Peyer's patch (tissue), 4 donors: ENCODE measurements around the gene NEURL3. TPM values are rescaled to one million over a fixed set of nuclear protein-coding genes. Genes with fewer than 3 reads are reported as not detected.
A peak's percentile ranks its signal among the peaks of the same experiment; 100 is the strongest.

Source experiments
- DNase-seq, 3 donors: peaks; one replicate each; pipeline ENCODE4 v3.0.0-alpha.2; 2017 to 2019
- H3K27ac ChIP-seq, 4 donors: fragments of 200-600 bp; sonication (generic); one replicate each; pipeline ENCODE4 v1.5.1; 2016 to 2019
- H3K27me3 ChIP-seq, 2 donors: fragments of 200-600 bp; sonication (generic); one replicate each; pipeline ENCODE4 v1.5.1; 2019
- H3K36me3 ChIP-seq, 3 donors: fragments of 200-600 bp; sonication (generic); one replicate each; pipeline ENCODE4 v1.5.1; 2016 to 2019
- H3K4me1 ChIP-seq, 4 donors: fragments of 200-600 bp; sonication (generic); one replicate each; pipeline ENCODE4 v1.5.1; 2016 to 2019
- H3K4me3 ChIP-seq, 4 donors: fragments of 200-600 bp; sonication (generic); 1 replicate in 3 of 4; 2 replicates in 1 of 4; pipeline ENCODE4 v1.5.1; 2016 to 2019; ENCODE audit warnings: mild to moderate bottlenecking in 1 of 4
- H3K9me3 ChIP-seq, 4 donors: fragments of 200-600 bp; sonication (generic); one replicate each; pipeline ENCODE4 v1.5.1; 2016 to 2019; ENCODE audit warnings: mild to moderate bottlenecking in 1 of 4
- CTCF ChIP-seq, 6 experiments: fragments of 450-650 bp in 4 of 6; fragments of 200-600 bp in 2 of 6; sonication (generic) in 1 of 6; IDR thresholded peaks; one replicate each; pipeline ENCODE4 v1.5.1; 2017 to 2019; ENCODE audit warnings: antibody characterized with exemption in 6 of 6, mild to moderate bottlenecking in 3 of 6, moderate library complexity in 1 of 6
- POLR2A ChIP-seq, 2 donors: fragments of 450-650 bp; IDR thresholded peaks; one replicate each; pipeline ENCODE4 v1.5.1; 2017; ENCODE audit warnings: antibody characterized with exemption in 2 of 2, mild to moderate bottlenecking in 2 of 2, moderate library complexity in 2 of 2
- total RNA-seq, 4 donors: library from RNA; depleted of rRNA; stranded (reverse); fragments of >200 nt; gene quantifications; one replicate each; pipeline ENCODE4 v1.1.0, GENCODE V29; 2016

Gene NEURL3
- total RNA-seq, 4 donors from 2014 or later = 1.7 to 23.6 (median 20.2) TPM; not detected in 1

GRCh38 chr2:96551605-96552314 lies 46.6 kb upstream of the NEURL3 start:
- no peak for TF ChIP-seq CTCF (IDR thresholded peaks at IDR 0.05)
- no peak for TF ChIP-seq POLR2A (IDR thresholded peaks at IDR 0.05)
- H3K4me3 ChIP-seq = no peak overlapping the region
- H3K27ac ChIP-seq = no peak overlapping the region
- no peaks in the 10 kb centered on the region for H3K27me3 ChIP-seq
- H3K36me3 ChIP-seq = peaks cover 0 to 38% (median 0%) of the 10 kb centered on the region in 3 donors
- peaks cover 0 to 13% (median 2%) of the 10 kb centered on the region in 4 donors for H3K4me1 ChIP-seq
- H3K9me3 ChIP-seq = no peaks in the 10 kb centered on the region
- DNase-seq = no peak

GRCh38 chr2:96550787-96551604 lies 45.8 kb upstream of the NEURL3 start:
- Histone ChIP-seq H3K9me3 (no peaks in the 10 kb centered on the region), H3K36me3 (peaks cover 0 to 38% (median 0%) of the 10 kb centered on the region in 3 donors), H3K4me1 (peaks cover 0 to 10% (median 2%) of the 10 kb centered on the region in 4 donors), H3K4me3 (no peak overlapping the region), H3K27ac (no peak overlapping the region), H3K27me3 (no peaks in the 10 kb centered on the region)
- no peak for DNase-seq
- no peak for TF ChIP-seq POLR2A (IDR thresholded peaks at IDR 0.05)
- no peak for TF ChIP-seq CTCF (IDR thresholded peaks at IDR 0.05)

- no peaks in the 10 kb centered on the region for H3K9me3 ChIP-seq
- no peak overlapping the region for H3K27ac ChIP-seq
- H3K4me3 ChIP-seq = peak overlapping the region in 2 of 4 donors; percentile 1 to 32
- TF ChIP-seq CTCF (IDR thresholded peaks at IDR 0.05) (peak in 4 of 6 experiments; percentile 54 to 86 (median 84)), POLR2A (IDR thresholded peaks at IDR 0.05) (no peak)
- H3K36me3 ChIP-seq = peaks cover 0 to 41% (median 0%) of the 10 kb centered on the region in 3 donors
- H3K27me3 ChIP-seq = no peaks in the 10 kb centered on the region
- H3K4me1 ChIP-seq = peaks cover 0 to 10% (median 2%) of the 10 kb centered on the region in 4 donors
- peak in 2 of 3 donors; percentile 79 to 87 for DNase-seq
Observed at GRCh38 chr2:96549967-96550786, 45.0 kb upstream of the NEURL3 start.

GRCh38 chr2:96549466-96549785 lies 44.3 kb upstream of the NEURL3 start:
- no peak for TF ChIP-seq POLR2A (IDR thresholded peaks at IDR 0.05)
- no peak for TF ChIP-seq CTCF (IDR thresholded peaks at IDR 0.05)
- H3K27ac ChIP-seq = no peak overlapping the region
- peak overlapping the region in 2 of 4 donors; percentile 1 to 32 for H3K4me3 ChIP-seq
- peaks cover 0 to 8% (median 2%) of the 10 kb centered on the region in 4 donors for H3K4me1 ChIP-seq
- H3K27me3 ChIP-seq = no peaks in the 10 kb centered on the region
- DNase-seq = peak in 1 of 3 donors; percentile 36
- H3K9me3 ChIP-seq = no peaks in the 10 kb centered on the region
- peaks cover 0 to 41% (median 0%) of the 10 kb centered on the region in 3 donors for H3K36me3 ChIP-seq
